RWPE2 (cell line): ENCODE results near the gene PRELID3B.

ENCODE experiments used
- ATAC-seq: fragments of 200-7000 bp; cut with Tn5 transposase; 3 replicates; pipeline ENCODE4 v1.9.1; 2021; ENCODE audit warnings: low read depth
- DNase-seq: peaks from one replicate; pipeline ENCODE4 v3.0.0-alpha.2; 2020; ENCODE audit warnings: low spot score
- H3K27ac ChIP-seq: fragments of 450-650 bp; 2 replicates; pipeline ENCODE4 v1.5.1; 2017; ENCODE audit warnings: mild to moderate bottlenecking; ENCODE audit not compliant: poor library complexity, severe bottlenecking
- H3K27me3 ChIP-seq: fragments of 250-450 bp; sonication (Bioruptor Pico); 2 replicates; pipeline ENCODE4 v1.5.1; 2021; ENCODE audit warnings: mild to moderate bottlenecking, moderate library complexity; ENCODE audit not compliant: insufficient read depth, poor library complexity, severe bottlenecking
- H3K36me3 ChIP-seq: fragments of 250-450 bp; sonication (Bioruptor Pico); 2 replicates; pipeline ENCODE4 v1.5.1; 2020; ENCODE audit warnings: low read depth, mild to moderate bottlenecking, moderate library complexity
- H3K4me1 ChIP-seq: fragments of 250-450 bp; sonication (Bioruptor Pico); 2 replicates; pipeline ENCODE4 v1.5.1; 2021; ENCODE audit warnings: mild to moderate bottlenecking, moderate library complexity; ENCODE audit not compliant: insufficient read depth, poor library complexity, severe bottlenecking
- H3K4me3 ChIP-seq: fragments of 250-450 bp; sonication (Bioruptor Pico); 2 replicates; pipeline ENCODE4 v1.5.1; 2021; ENCODE audit warnings: mild to moderate bottlenecking, moderate library complexity; ENCODE audit not compliant: severe bottlenecking
- H3K9me3 ChIP-seq: fragments of 250-450 bp; sonication (Bioruptor Pico); 2 replicates; pipeline ENCODE4 v1.5.1; 2021; ENCODE audit warnings: mild to moderate bottlenecking, moderate library complexity; ENCODE audit not compliant: severe bottlenecking
- TF ChIP-seq, protein P1 (sequence below): fragments of 450-650 bp; IDR thresholded peaks from one replicate; pipeline ENCODE4 v1.5.1; 2017; ENCODE audit warnings: mild to moderate bottlenecking, moderate library complexity; ENCODE audit not compliant: poor library complexity, severe bottlenecking

Gene PRELID3B

DNA sequence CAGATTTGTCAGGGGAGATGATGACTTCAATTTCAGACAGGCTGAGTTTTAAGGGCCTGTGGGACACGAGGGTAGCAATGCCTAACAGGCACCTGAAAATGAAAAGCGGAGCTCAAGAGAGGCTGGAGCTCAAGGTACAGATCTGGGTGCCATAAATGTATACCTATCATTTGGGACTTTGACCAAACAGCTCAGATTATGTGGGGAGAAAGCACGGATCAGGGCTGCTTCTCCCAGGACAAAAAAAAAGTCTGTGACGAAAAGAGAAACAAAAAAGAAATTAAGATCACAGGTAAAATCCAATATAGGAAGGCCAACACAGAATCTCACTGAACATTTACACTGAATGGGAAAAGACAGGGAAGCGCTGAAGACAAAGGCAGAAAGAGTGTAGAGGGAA, 1.9 kb downstream of the PRELID3B start:
- Histone ChIP-seq H3K4me3 (no peak overlapping the region), H3K27ac (no peak overlapping the region)

DNA sequence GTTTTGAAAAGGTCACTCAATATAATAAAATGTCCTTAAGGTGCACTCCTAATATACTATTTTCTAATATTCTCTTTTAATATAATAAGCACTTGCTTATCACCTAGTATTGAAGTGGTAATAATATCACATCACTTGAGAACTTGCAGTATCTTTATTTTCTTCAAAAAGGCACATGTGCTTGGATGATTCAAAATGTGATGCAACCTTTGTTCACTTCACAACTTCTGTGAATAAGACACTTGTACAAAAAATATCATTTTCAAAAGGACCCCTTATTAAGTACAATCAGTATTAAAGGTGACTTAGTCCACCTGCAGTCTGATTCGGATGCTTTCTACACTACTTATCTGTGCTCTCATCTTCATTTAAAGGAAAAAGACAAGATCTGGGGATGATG, 3.4 kb downstream of the PRELID3B start:
- DNase-seq (no peak), ATAC-seq (no peak)
- Histone ChIP-seq H3K36me3 (peaks cover 71% of the 10 kb centered on the region), H3K9me3 (no peaks in the 10 kb centered on the region), H3K27ac (no peak overlapping the region), H3K4me3 (no peak overlapping the region), H3K27me3 (no peaks in the 10 kb centered on the region), H3K4me1 (peaks cover 41% of the 10 kb centered on the region)
- TF ChIP-seq, protein P1, sequence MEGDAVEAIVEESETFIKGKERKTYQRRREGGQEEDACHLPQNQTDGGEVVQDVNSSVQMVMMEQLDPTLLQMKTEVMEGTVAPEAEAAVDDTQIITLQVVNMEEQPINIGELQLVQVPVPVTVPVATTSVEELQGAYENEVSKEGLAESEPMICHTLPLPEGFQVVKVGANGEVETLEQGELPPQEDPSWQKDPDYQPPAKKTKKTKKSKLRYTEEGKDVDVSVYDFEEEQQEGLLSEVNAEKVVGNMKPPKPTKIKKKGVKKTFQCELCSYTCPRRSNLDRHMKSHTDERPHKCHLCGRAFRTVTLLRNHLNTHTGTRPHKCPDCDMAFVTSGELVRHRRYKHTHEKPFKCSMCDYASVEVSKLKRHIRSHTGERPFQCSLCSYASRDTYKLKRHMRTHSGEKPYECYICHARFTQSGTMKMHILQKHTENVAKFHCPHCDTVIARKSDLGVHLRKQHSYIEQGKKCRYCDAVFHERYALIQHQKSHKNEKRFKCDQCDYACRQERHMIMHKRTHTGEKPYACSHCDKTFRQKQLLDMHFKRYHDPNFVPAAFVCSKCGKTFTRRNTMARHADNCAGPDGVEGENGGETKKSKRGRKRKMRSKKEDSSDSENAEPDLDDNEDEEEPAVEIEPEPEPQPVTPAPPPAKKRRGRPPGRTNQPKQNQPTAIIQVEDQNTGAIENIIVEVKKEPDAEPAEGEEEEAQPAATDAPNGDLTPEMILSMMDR = no peak

More for the DNA sequence above, 1.9 kb downstream of the PRELID3B start:
- TF ChIP-seq, protein P1 = no peak
- no peak for DNase-seq
- ATAC-seq = no peak
- Histone ChIP-seq H3K36me3 (peaks cover 61% of the 10 kb centered on the region), H3K4me1 (peaks cover 41% of the 10 kb centered on the region), H3K9me3 (no peaks in the 10 kb centered on the region), H3K27me3 (no peaks in the 10 kb centered on the region)

DNA sequence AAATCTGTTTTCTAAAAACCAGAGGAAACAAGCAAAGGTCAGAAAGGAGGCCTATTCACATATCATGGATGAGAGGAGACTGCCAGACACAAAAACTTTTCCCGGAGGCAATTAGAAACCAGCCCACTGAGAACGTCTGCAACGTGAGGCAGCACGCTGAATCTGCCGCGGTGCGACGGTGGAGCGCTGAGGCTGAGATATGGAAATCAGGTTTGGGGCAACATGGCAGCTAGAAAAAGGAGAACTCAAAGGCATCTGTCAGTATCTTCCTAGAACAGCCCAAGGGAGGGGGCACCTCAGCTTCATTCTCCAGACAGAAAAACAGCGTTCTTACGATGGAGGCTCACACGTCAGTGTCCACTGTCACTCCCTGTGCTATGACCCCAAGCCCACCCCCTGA, 5.2 kb downstream of the PRELID3B start:
- ATAC-seq (no peak), DNase-seq (peak; percentile 53)
- TF ChIP-seq, protein P1 = no peak
- Histone ChIP-seq H3K36me3 (peaks cover 85% of the 10 kb centered on the region), H3K4me1 (peaks cover 42% of the 10 kb centered on the region), H3K9me3 (no peaks in the 10 kb centered on the region), H3K27me3 (no peaks in the 10 kb centered on the region), H3K4me3 (no peak overlapping the region), H3K27ac (no peak overlapping the region)

DNA sequence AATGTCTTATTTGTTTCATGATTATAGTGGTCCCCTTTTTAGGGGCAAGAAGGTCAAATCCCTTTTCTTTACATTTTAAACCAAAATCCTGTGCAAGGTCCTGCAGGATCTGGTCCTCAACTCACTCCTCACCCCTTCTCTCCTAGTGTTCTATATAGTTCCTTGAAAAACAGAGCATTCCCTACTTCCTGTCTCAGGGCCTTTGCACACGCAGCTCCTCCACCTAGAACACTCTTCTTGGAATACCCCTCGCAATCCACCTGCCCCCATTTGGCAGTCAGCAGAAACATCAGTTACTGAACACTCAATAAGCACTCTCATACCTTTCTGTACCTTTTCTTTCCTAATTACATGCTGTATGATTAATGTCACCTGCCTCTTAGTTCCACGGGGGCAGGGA, 7.2 kb downstream of the PRELID3B start:
- TF ChIP-seq, protein P1 = no peak
- peaks cover 82% of the 10 kb centered on the region for H3K36me3 ChIP-seq
- no peak overlapping the region for H3K27ac ChIP-seq
- H3K9me3 ChIP-seq = no peaks in the 10 kb centered on the region
- peak; percentile 29 for DNase-seq
- H3K27me3 ChIP-seq = no peaks in the 10 kb centered on the region
- peaks cover 37% of the 10 kb centered on the region for H3K4me1 ChIP-seq
- no peak overlapping the region for H3K4me3 ChIP-seq
- ATAC-seq = no peak

DNA sequence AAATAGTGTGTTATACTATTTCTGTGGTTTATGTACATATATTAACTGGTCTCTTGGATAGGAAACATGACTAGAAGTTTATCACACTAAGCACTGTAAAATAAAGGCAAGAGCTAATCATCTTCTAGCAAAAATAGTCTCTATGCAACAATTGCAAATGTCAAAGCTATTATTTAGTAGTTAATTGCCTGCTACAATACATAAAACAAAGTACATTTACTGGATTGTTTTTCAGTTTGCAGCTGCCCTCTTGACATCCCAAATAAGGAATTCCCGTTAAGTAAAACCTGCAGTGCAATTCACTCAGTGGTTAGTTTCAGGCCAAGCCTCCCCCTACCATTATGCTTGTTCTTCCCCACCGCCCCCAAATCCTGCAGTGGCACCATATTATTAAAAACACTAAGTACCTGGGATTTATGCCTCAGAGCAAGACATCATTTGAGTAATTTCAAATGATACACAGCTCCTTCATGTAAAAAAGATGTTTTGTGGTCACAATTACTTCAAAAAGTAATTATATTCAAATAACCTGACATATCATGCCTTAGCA, 8.9 kb downstream of the PRELID3B start:
- DNase-seq (no peak), ATAC-seq (no peak)
- Histone ChIP-seq H3K27me3 (no peaks in the 10 kb centered on the region), H3K36me3 (peaks cover 82% of the 10 kb centered on the region), H3K4me1 (peaks cover 37% of the 10 kb centered on the region), H3K4me3 (no peak overlapping the region), H3K27ac (peak overlapping the region; percentile 59), H3K9me3 (no peaks in the 10 kb centered on the region)
- TF ChIP-seq, protein P1 = no peak
